DND-41 (cell line): Measurements from ENCODE around the gene ESR2.
A peak's percentile ranks its signal among the peaks of the same experiment; 100 is the strongest.

ENCODE experiments used
- ATAC-seq: fragments of 200-7000 bp; cut with Tn5 transposase; 3 replicates; pipeline ENCODE4 v1.9.1; 2021; ENCODE audit warnings: low read depth; ENCODE audit not compliant: insufficient read depth
- DNase-seq: peaks from one replicate; pipeline ENCODE4 v3.0.0-alpha.2; 2020
- H2AFZ ChIP-seq: 2 replicates; pipeline ENCODE4 v1.6.0; 2012; ENCODE audit warnings: low read depth, low read length
- H3K27ac ChIP-seq: 2 replicates; pipeline ENCODE4 v1.5.1; 2012; ENCODE audit warnings: low read length, inconsistent platforms
- H3K27me3 ChIP-seq: fragments of 200-600 bp; sonication (generic); 2 replicates; pipeline ENCODE4 v1.6.0; 2012; ENCODE audit warnings: low read length, mild to moderate bottlenecking, inconsistent platforms; ENCODE audit not compliant: insufficient read depth, poor library complexity
- H3K36me3 ChIP-seq: 2 replicates; pipeline ENCODE4 v1.5.1; 2012; ENCODE audit warnings: low read length, inconsistent platforms; ENCODE audit not compliant: insufficient read depth
- H3K4me1 ChIP-seq: 2 replicates; pipeline ENCODE4 v1.5.1; 2012; ENCODE audit warnings: mild to moderate bottlenecking, low read length; ENCODE audit not compliant: insufficient read depth
- H3K4me2 ChIP-seq: 2 replicates; pipeline ENCODE4 v1.6.0; 2012; ENCODE audit warnings: mild to moderate bottlenecking, moderate library complexity, low read length, inconsistent platforms; ENCODE audit not compliant: insufficient read depth
- H3K4me3 ChIP-seq, 2 experiments: fragments of 200-600 bp in 1 of 2; shearing (Covaris generic) in 1 of 2; 2 replicates each; pipeline ENCODE4 v1.5.1; 2012 to 2016; ENCODE audit warnings: inconsistent platforms in 2 of 2, low read length in 2 of 2, mild to moderate bottlenecking in 2 of 2, low read depth in 1 of 2, moderate library complexity in 1 of 2
- H3K79me2 ChIP-seq: 2 replicates; pipeline ENCODE4 v1.6.0; 2012; ENCODE audit warnings: low read length, inconsistent platforms; ENCODE audit not compliant: insufficient read depth
- H3K9ac ChIP-seq: 2 replicates; pipeline ENCODE4 v1.6.0; 2012; ENCODE audit warnings: low read depth, mild to moderate bottlenecking, inconsistent platforms, low read length, moderate library complexity
- H3K9me3 ChIP-seq: 2 replicates; pipeline ENCODE4 v1.5.1; 2012; ENCODE audit warnings: low read length, moderate library complexity, mild to moderate bottlenecking, inconsistent platforms; ENCODE audit not compliant: insufficient read depth, severe bottlenecking
- H4K20me1 ChIP-seq: 2 replicates; pipeline ENCODE4 v1.6.0; 2012; ENCODE audit warnings: low read length; ENCODE audit not compliant: insufficient read depth
- EZH2 ChIP-seq: IDR thresholded peaks from 3 replicates; pipeline ENCODE4 v1.6.1; 2012; ENCODE audit warnings: borderline replicate concordance, low read depth, mild to moderate bottlenecking, moderate library complexity, low read length, inconsistent platforms; ENCODE audit not compliant: severe bottlenecking
- TF ChIP-seq, protein P1 (sequence below): IDR thresholded peaks from 2 replicates; pipeline ENCODE4 v1.5.1; 2012; ENCODE audit warnings: borderline replicate concordance, low read length, moderate library complexity, mild to moderate bottlenecking; ENCODE audit not compliant: poor library complexity, severe bottlenecking; ENCODE audit errors: extremely low read depth

The ESR2 gene

DNA sequence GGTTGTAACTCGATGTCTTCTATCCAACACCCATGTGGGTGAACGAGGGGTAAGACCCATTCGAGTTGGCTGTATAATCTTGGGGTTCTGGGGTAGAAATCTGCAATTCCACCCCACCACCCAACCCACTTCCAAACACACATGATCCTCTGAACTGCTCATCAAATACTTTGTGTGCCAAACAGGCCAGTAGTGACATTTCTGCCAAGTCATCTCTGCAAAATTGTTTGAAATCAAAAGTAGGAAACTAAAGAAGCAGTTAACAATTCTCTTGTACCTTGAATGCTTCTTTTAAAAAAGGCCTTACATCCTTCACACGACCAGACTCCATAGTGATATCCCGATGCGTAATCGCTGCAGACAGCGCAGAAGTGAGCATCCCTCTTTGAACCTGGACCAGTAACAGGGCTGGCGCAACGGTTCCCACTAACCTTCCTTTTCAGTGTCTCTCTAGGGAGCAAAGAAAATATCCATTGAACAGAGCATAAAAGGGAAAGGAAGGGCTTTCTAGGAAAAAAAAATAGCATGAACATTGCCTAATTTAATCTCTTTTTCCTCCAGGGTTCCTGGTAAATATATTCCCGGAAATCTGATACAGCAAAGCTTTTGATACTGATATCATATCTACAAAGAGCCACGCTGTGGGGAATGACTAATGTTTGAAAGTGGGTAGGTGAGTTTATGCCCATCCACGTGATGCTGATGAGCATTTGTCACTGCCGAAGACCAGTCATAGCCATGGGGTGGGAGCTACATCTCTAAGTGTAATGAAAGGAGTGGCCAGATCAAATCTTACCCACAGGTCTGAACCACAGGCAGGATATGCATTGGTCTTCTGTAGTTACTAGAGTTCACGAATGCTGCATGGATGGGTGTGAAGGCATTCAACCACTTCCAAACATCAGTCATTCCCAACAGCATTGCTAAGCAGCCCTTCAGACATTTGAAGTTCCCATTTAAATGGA, 14.2 kb downstream of the ESR2 start:
- H2AFZ ChIP-seq = no peak overlapping the region
- 0 out of 3 replicates have a peak, but pooled peaks have one; percentile 33 for ATAC-seq
- H3K4me2 ChIP-seq = no peak overlapping the region
- H3K36me3 ChIP-seq = no peaks in the 10 kb centered on the region
- no peak for TF ChIP-seq EZH2
- TF ChIP-seq, protein P1, sequence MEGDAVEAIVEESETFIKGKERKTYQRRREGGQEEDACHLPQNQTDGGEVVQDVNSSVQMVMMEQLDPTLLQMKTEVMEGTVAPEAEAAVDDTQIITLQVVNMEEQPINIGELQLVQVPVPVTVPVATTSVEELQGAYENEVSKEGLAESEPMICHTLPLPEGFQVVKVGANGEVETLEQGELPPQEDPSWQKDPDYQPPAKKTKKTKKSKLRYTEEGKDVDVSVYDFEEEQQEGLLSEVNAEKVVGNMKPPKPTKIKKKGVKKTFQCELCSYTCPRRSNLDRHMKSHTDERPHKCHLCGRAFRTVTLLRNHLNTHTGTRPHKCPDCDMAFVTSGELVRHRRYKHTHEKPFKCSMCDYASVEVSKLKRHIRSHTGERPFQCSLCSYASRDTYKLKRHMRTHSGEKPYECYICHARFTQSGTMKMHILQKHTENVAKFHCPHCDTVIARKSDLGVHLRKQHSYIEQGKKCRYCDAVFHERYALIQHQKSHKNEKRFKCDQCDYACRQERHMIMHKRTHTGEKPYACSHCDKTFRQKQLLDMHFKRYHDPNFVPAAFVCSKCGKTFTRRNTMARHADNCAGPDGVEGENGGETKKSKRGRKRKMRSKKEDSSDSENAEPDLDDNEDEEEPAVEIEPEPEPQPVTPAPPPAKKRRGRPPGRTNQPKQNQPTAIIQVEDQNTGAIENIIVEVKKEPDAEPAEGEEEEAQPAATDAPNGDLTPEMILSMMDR = no peak
- no peak overlapping the region for H3K4me3 ChIP-seq
- H3K27ac ChIP-seq = no peak overlapping the region
- H4K20me1 ChIP-seq = no peaks in the 10 kb centered on the region
- no peaks in the 10 kb centered on the region for H3K79me2 ChIP-seq
- H3K4me1 ChIP-seq = peaks cover 3% of the 10 kb centered on the region; the same call in 1 of the 2 replicates
- H3K9ac ChIP-seq = no peak overlapping the region
- no peaks in the 10 kb centered on the region for H3K9me3 ChIP-seq
- no peak for DNase-seq
- no peaks in the 10 kb centered on the region for H3K27me3 ChIP-seq

GRCh38 chr14:64278458-64278857, 15.7 kb downstream of the ESR2 start:
- Histone ChIP-seq H3K79me2 (no peaks in the 10 kb centered on the region), H3K27me3 (no peaks in the 10 kb centered on the region), H3K36me3 (no peaks in the 10 kb centered on the region), H2AFZ (no peak overlapping the region), H3K4me2 (no peak overlapping the region), H3K4me3 (no peak overlapping the region), H3K4me1 (peaks cover 3% of the 10 kb centered on the region; the same call in 1 of the 2 replicates), H3K27ac (no peak overlapping the region), H3K9ac (no peak overlapping the region), H3K9me3 (no peaks in the 10 kb centered on the region), H4K20me1 (no peaks in the 10 kb centered on the region)
- DNase-seq = no peak
- no peak for ATAC-seq
- TF ChIP-seq, protein P1 = no peak
- no peak for TF ChIP-seq EZH2

DNA sequence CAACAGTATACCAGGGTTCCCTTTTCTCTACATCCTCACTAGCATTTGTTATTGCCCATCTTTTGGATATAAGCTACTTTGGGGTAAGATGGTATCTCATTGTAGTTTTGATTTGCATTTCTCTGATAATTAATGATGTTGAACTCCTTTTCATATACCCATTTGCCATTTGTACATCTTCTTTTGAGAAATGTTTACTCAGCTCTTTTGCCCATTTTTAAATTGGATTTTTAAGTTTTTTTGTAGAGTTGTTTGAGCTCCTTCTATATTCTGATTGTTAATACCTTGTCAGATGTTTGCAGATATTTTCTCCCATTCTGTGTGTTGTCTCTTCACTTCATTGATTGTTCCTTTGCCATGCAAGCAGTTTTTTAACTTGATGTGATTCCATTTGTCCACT, 22.2 kb downstream of the ESR2 start:
- H3K4me3 ChIP-seq = no peak overlapping the region
- no peak overlapping the region for H3K4me2 ChIP-seq
- H3K9me3 ChIP-seq = no peaks in the 10 kb centered on the region
- H4K20me1 ChIP-seq = no peaks in the 10 kb centered on the region
- H3K27ac ChIP-seq = no peak overlapping the region
- no peaks in the 10 kb centered on the region for H3K36me3 ChIP-seq
- TF ChIP-seq, protein P1 = no peak
- TF ChIP-seq EZH2 = no peak
- no peaks in the 10 kb centered on the region for H3K27me3 ChIP-seq
- ATAC-seq (no peak), DNase-seq (no peak)
- H3K79me2 ChIP-seq = no peaks in the 10 kb centered on the region
- no peak overlapping the region for H2AFZ ChIP-seq
- H3K9ac ChIP-seq = no peak overlapping the region
- no peaks in the 10 kb centered on the region; the same call in 1 of the 2 replicates for H3K4me1 ChIP-seq
